Testis (tissue), 3 donors: ENCODE results near the gene GAGE10. TPM values are rescaled to one million over a fixed set of nuclear protein-coding genes. Genes with fewer than 3 reads are reported as not detected.
A peak's percentile ranks its signal among the peaks of the same experiment; 100 is the strongest.

Source experiments
- DNase-seq: peaks from one replicate; pipeline ENCODE4 v3.0.0-alpha.2; 2019
- H3K27ac ChIP-seq, 2 donors: fragments of 200-600 bp; sonication (generic); one replicate each; pipeline ENCODE4 v1.5.1; 2019
- H3K27me3 ChIP-seq: fragments of 200-600 bp; sonication (generic); one replicate; pipeline ENCODE4 v1.5.1; 2019
- H3K36me3 ChIP-seq: fragments of 200-600 bp; sonication (generic); one replicate; pipeline ENCODE4 v1.5.1; 2017; ENCODE audit warnings: low read depth; ENCODE audit errors: missing control alignments
- H3K4me1 ChIP-seq: fragments of 200-600 bp; sonication (generic); one replicate; pipeline ENCODE4 v1.5.1; 2019
- H3K4me3 ChIP-seq, 2 donors: fragments of 200-600 bp; sonication (generic); one replicate each; pipeline ENCODE4 v1.5.1; 2017 to 2019
- H3K9me3 ChIP-seq: fragments of 200-600 bp; sonication (generic); one replicate; pipeline ENCODE4 v1.5.1; 2017
- CTCF ChIP-seq, 3 experiments: fragments of 450-650 bp in 2 of 3; fragments of 200-600 bp in 1 of 3; sonication (generic) in 1 of 3; IDR thresholded peaks; one replicate each; pipeline ENCODE4 v1.5.1; 2016 to 2019; ENCODE audit warnings: antibody characterized with exemption in 3 of 3, mild to moderate bottlenecking in 2 of 3, moderate library complexity in 1 of 3
- POLR2A ChIP-seq: fragments of 450-650 bp; IDR thresholded peaks from one replicate; pipeline ENCODE4 v1.6.1; 2017; ENCODE audit warnings: antibody characterized with exemption, mild to moderate bottlenecking, moderate library complexity
- WGBS, 2 donors: methylation state at CpG; one replicate each; pipeline ENCODE4 v1.1.5; 2018; 5-methylcytosine and 5-hydroxymethylcytosine counted together
- intact Hi-C: fragments of 100-400 bp; cut with DNase I; formaldehyde crosslinking; loops from one replicate; pipeline ENCODE4 v1.15.1; 2023; ENCODE audit warnings: low total_unique reads
- polyA plus RNA-seq: library from polyadenylated mRNA; stranded (reverse); fragments of 350-450 nt; fragmentation: Illumina TruSeq; extraction: RNeasy Lipid Tissue Mini Kit (QIAGEN cat#74804); gene quantifications from one replicate; pipeline ENCODE4 v1.2.3, GENCODE V29; 2014; ENCODE audit warnings: low read depth, low replicate concordance; ENCODE audit not compliant: insufficient read depth
- total RNA-seq, 2 donors: library from RNA; depleted of rRNA; stranded (reverse); fragments of >200 nt; gene quantifications; one replicate each; pipeline ENCODE4 v1.2.3, GENCODE V29; 2016

GAGE10 gene
- total and polyA plus RNA-seq, 3 donors from 2014 or later: not detected

DNA sequence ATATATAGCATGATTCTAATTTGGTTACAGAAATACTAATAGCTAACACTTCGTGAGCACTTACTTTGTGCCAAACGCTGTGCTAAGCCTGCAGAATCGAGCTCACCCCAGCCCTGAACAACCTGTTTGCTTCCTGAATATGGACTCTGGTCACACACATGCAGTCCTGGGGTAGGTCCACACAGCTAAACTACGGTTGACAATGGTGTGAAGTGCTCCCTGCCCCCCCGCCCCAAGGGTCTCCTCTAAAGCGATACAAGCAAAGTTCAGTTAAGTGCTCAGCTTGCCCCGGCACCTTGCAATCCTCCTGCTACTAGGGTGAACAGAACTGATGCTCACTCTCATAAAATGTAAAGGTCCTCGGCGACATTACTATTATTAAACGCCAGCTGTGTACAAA, 39.8 kb upstream of the GAGE10 start:
- Histone ChIP-seq H3K36me3 (no peaks in the 10 kb centered on the region), H3K27ac (no peak overlapping the region), H3K9me3 (no peaks in the 10 kb centered on the region), H3K4me3 (no peak overlapping the region), H3K27me3 (no peaks in the 10 kb centered on the region), H3K4me1 (no peaks in the 10 kb centered on the region)
- TF ChIP-seq POLR2A (no peak), CTCF (IDR thresholded peaks at IDR 0.05) (no peak)
- 87 to 88% methylated on average over 3 to 10 of the region's 10 CpGs for WGBS, 2 donors
- intact Hi-C loops: no loop called here
- DNase-seq: no peak

DNA sequence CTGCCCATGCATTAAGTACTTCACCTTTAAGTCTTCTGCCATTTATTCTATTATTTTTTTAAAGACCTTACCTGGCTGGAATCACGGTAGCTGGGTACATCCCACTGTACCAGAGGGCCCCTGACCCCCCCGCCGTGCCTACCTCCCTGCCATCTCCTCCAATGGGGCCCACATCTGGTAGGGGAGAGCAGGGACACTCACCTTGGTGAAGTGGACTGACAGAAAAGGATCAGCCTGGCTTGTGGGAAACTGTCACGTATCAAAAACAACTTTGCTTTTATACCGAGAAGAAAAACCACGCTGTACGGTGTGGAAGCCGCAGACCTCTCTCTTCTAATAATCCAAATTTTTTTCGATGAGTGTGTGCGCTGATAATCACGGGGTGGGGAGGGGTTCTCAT, 39.0 kb upstream of the GAGE10 start, which contains the start of gene FOXP3:
Gene FOXP3, minus strand, starts transcription at position 251 of the 400 bp plus-strand sequence. CDS start 6,205 bp downstream, outside the sequence.
- Histone ChIP-seq H3K36me3 (no peaks in the 10 kb centered on the region), H3K4me3 (no peak within 1 kb of the TSS), H3K9me3 (no peaks in the 10 kb centered on the region), H3K27ac (no peak within 1 kb of the TSS), H3K4me1 (no peaks in the 10 kb centered on the region), H3K27me3 (no peaks in the 10 kb centered on the region)
- intact Hi-C loops: no loop called here
- WGBS, 2 donors: 90 to 91% methylated on average over 11 of the region's 11 CpGs
- TF ChIP-seq POLR2A: no peak
- no peak for TF ChIP-seq CTCF (IDR thresholded peaks at IDR 0.05)
- no peak for DNase-seq

GRCh38 chrX:49266523-49267445, 36.7 kb upstream of the GAGE10 start:
- DNase-seq: no peak
- TF ChIP-seq POLR2A (no peak), CTCF (IDR thresholded peaks at IDR 0.05) (no peak)
- Histone ChIP-seq H3K9me3 (no peaks in the 10 kb centered on the region), H3K27me3 (no peaks in the 10 kb centered on the region), H3K27ac (no peak overlapping the region), H3K4me3 (no peak overlapping the region), H3K36me3 (no peaks in the 10 kb centered on the region), H3K4me1 (no peaks in the 10 kb centered on the region)
- intact Hi-C loops: no loop called here
- WGBS, 2 donors: 76 to 82% methylated on average over 4 to 10 of the region's 10 CpGs

GRCh38 chrX:49268702-49269009, 34.8 kb upstream of the GAGE10 start:
- DNase-seq: no peak
- intact Hi-C loops: no loop called here

More at GRCh38 chrX:49268702-49269009, 34.8 kb upstream of the GAGE10 start:
- no peaks in the 10 kb centered on the region for H3K4me1 ChIP-seq
- no peaks in the 10 kb centered on the region for H3K9me3 ChIP-seq
- TF ChIP-seq CTCF (IDR thresholded peaks at IDR 0.05) (no peak), POLR2A (no peak)
- H3K4me3 ChIP-seq: peak overlapping the region in 1 of 2 donors; percentile 59
- H3K27ac ChIP-seq: peak overlapping the region; percentile 81 to 92
- no peaks in the 10 kb centered on the region for H3K27me3 ChIP-seq
- 6% methylated on average over 3 to 4 of the region's 4 CpGs for WGBS, 2 donors
- H3K36me3 ChIP-seq: no peaks in the 10 kb centered on the region
